Spleen (tissue), 7 donors: Measurements from ENCODE around the gene STAC.

Experiments
- POLR2A ChIP-seq, 3 donors: fragments of 450-650 bp; IDR thresholded peaks; one replicate each; pipeline ENCODE4 v1.5.1; 2017; ENCODE audit warnings: antibody characterized with exemption in 3 of 3, mild to moderate bottlenecking in 1 of 3
- POLR2AphosphoS5 ChIP-seq, 3 donors: sonication (generic); formaldehyde crosslinking; IDR thresholded peaks; one replicate each; pipeline ENCODE4 v1.5.1; 2017; ENCODE audit warnings: antibody characterized with exemption in 3 of 3
- TF ChIP-seq, protein P1 (sequence below), 11 experiments: fragments of 200-600 bp in 7 of 11; fragments of 450-650 bp in 4 of 11; sonication (generic) in 4 of 11; IDR thresholded peaks in 8 of 11; conservative IDR thresholded peaks in 3 of 11; 1 replicate in 7 of 11; 2 replicates in 4 of 11; pipeline versions ENCODE4 v1.4.0 to v1.8.0; 2016 to 2021; ENCODE audit warnings: antibody characterized with exemption in 11 of 11, inconsistent platforms in 4 of 11, mild to moderate bottlenecking in 1 of 11
- donor health status: DM: no; HTN: no; CAD: no; lungs with moderate emphysema.
- donor health status: DM: no; HTN: no; CAD: no.
- donor health status: DM: no; HTN: no; CAD: no.

DNA sequence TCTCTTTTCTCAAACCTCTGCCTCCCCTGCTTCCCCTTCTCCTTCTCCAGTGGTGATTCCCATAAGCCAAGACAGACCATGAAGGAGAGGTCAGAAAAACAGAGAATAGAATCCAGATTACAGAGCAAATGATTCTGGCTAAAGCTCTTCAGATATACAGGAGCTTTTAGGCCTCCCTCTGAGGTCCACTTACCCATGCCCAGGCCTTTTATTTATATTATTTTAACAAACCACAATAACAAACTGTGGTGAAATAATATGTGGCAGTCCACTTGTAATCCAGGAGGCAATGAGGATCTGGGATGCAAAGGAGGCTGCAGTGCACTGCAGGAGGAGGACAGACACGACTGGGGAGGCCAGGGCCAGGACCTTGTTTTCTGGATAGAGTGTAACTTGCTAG, 104.1 kb downstream of the STAC start:
- TF ChIP-seq, protein P1, sequence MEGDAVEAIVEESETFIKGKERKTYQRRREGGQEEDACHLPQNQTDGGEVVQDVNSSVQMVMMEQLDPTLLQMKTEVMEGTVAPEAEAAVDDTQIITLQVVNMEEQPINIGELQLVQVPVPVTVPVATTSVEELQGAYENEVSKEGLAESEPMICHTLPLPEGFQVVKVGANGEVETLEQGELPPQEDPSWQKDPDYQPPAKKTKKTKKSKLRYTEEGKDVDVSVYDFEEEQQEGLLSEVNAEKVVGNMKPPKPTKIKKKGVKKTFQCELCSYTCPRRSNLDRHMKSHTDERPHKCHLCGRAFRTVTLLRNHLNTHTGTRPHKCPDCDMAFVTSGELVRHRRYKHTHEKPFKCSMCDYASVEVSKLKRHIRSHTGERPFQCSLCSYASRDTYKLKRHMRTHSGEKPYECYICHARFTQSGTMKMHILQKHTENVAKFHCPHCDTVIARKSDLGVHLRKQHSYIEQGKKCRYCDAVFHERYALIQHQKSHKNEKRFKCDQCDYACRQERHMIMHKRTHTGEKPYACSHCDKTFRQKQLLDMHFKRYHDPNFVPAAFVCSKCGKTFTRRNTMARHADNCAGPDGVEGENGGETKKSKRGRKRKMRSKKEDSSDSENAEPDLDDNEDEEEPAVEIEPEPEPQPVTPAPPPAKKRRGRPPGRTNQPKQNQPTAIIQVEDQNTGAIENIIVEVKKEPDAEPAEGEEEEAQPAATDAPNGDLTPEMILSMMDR (IDR thresholded peaks at IDR 0.05 in 8 of 11, conservative IDR thresholded peaks at IDR 0.05 in 3 of 11): no peak
- TF ChIP-seq POLR2AphosphoS5 (IDR thresholded peaks at IDR 0.05) (no peak), POLR2A (IDR thresholded peaks at IDR 0.05) (no peak)
